ENCODE data around the gene KRTAP4-4. TPM values are rescaled to one million over a fixed set of nuclear protein-coding genes. Genes with fewer than 3 reads are reported as not detected.

KRTAP4-4 gene
- total RNA-seq, 3 donors from 2014 or later = not detected

Other genes with a start within 250 kb of the KRTAP4-4 start
- gene KRT23, start 223.1 kb downstream of the KRTAP4-4 start, total RNA-seq = not detected
- gene KRT39, start 193.8 kb downstream of the KRTAP4-4 start, total RNA-seq = not detected
- gene KRT40, start 176.4 kb downstream of the KRTAP4-4 start, total RNA-seq = not detected
- not detected for gene KRTAP3-3, start 166.6 kb downstream of the KRTAP4-4 start, total RNA-seq
- not detected for gene KRTAP3-2, start 160.8 kb downstream of the KRTAP4-4 start, total RNA-seq
- gene KRTAP3-1, start 151.6 kb downstream of the KRTAP4-4 start, total RNA-seq = not detected
- gene KRTAP1-5, start 133.5 kb downstream of the KRTAP4-4 start, total RNA-seq = not detected
- not detected for gene KRTAP1-4, start 130.6 kb downstream of the KRTAP4-4 start, total RNA-seq
- not detected for gene KRTAP1-3, start 125.9 kb downstream of the KRTAP4-4 start, total RNA-seq
- gene KRTAP1-1, start 119.3 kb downstream of the KRTAP4-4 start, total RNA-seq = not detected
- not detected for gene KRTAP2-1, start 113.4 kb downstream of the KRTAP4-4 start, total RNA-seq
- gene KRTAP2-2, start 105.5 kb downstream of the KRTAP4-4 start, total RNA-seq = not detected
- not detected for gene KRTAP2-3, start 100.6 kb downstream of the KRTAP4-4 start, total RNA-seq
- gene KRTAP2-4, start 94.9 kb downstream of the KRTAP4-4 start, total RNA-seq = not detected
- gene KRTAP4-7, start 76.6 kb downstream of the KRTAP4-4 start, total RNA-seq = not detected
- not detected for gene KRTAP4-8, start 62.6 kb downstream of the KRTAP4-4 start, total RNA-seq
- gene KRTAP4-16, start 58.5 kb downstream of the KRTAP4-4 start, total RNA-seq = not detected
- gene KRTAP4-9, start 55.4 kb downstream of the KRTAP4-4 start, total RNA-seq = not detected
- gene KRTAP4-11, start 42.4 kb downstream of the KRTAP4-4 start, total RNA-seq = not detected
- gene KRTAP4-12, start 36.6 kb downstream of the KRTAP4-4 start, total RNA-seq = not detected
- gene KRTAP4-6, start 20.2 kb downstream of the KRTAP4-4 start, total RNA-seq = not detected
- gene KRTAP4-5, start 10.9 kb downstream of the KRTAP4-4 start, total RNA-seq = not detected
- not detected for gene KRTAP4-3, start 7.5 kb upstream of the KRTAP4-4 start, total RNA-seq
- gene KRTAP4-2, start 17.5 kb upstream of the KRTAP4-4 start, total RNA-seq = not detected
- gene KRTAP4-1, start 24.2 kb upstream of the KRTAP4-4 start, total RNA-seq = not detected
- gene KRTAP9-1, start 29.1 kb upstream of the KRTAP4-4 start, total RNA-seq = not detected
- gene KRTAP9-2, start 65.9 kb upstream of the KRTAP4-4 start, total RNA-seq = not detected
- not detected for gene KRTAP9-3, start 71.7 kb upstream of the KRTAP4-4 start, total RNA-seq
- gene KRTAP9-8, start 77.3 kb upstream of the KRTAP4-4 start, total RNA-seq = not detected
- gene KRTAP9-4, start 88.9 kb upstream of the KRTAP4-4 start, total RNA-seq = not detected
- gene KRTAP9-9, start 94.6 kb upstream of the KRTAP4-4 start, total RNA-seq = not detected
- gene KRTAP9-6, start 104.6 kb upstream of the KRTAP4-4 start, total RNA-seq = not detected
- gene KRTAP9-7, start 115.0 kb upstream of the KRTAP4-4 start, total RNA-seq = not detected
- not detected for gene KRTAP29-1, start 142.1 kb upstream of the KRTAP4-4 start, total RNA-seq
- not detected for gene KRTAP16-1, start 148.6 kb upstream of the KRTAP4-4 start, total RNA-seq
- not detected for gene KRTAP17-1, start 155.0 kb upstream of the KRTAP4-4 start, total RNA-seq
- not detected for gene KRT33A, start 190.1 kb upstream of the KRTAP4-4 start, total RNA-seq
- gene KRT33B, start 209.1 kb upstream of the KRTAP4-4 start, total RNA-seq = not detected
- not detected for gene KRT34, start 221.6 kb upstream of the KRTAP4-4 start, total RNA-seq
- not detected for gene KRT31, start 236.9 kb upstream of the KRTAP4-4 start, total RNA-seq